ENCODE data around the gene PRPF31.

GRCh38 chr19:54081032-54081431 lies 34.5 kb upstream of the PRPF31 start, which contains the start of gene TARM1:
- TF ChIP-seq CTCF (IDR thresholded peaks at IDR 0.05) (no peak), POLR2A (IDR thresholded peaks at IDR 0.05) (no peak)
